BLaER1 treated with 17β-estradiol and CSF1 and Interleukin-3, amounts not matched to agents 10 nM and 100 nM (cell line): ENCODE results near the gene HES5.

Experiments used
- H3K27ac ChIP-seq, 11 experiments: shearing (Covaris generic); formaldehyde crosslinking; 2 replicates each; pipeline ENCODE4 v1.8.1; 2022
- H3K27me3 ChIP-seq, 11 experiments: shearing (Covaris generic); formaldehyde crosslinking; 2 replicates each; pipeline ENCODE4 v1.8.1; 2022
- H3K36me3 ChIP-seq, 11 experiments: shearing (Covaris generic); formaldehyde crosslinking; 2 replicates each; pipeline ENCODE4 v1.8.1; 2022
- H3K4me1 ChIP-seq, 10 experiments: shearing (Covaris generic); formaldehyde crosslinking; 2 replicates each; pipeline ENCODE4 v1.8.1; 2022
- H3K4me2 ChIP-seq, 11 experiments: shearing (Covaris generic); formaldehyde crosslinking; 2 replicates each; pipeline ENCODE4 v1.8.1; 2022
- H3K4me3 ChIP-seq, 10 experiments: shearing (Covaris generic); formaldehyde crosslinking; 2 replicates each; pipeline ENCODE4 v1.8.1; 2022
- H3K9ac ChIP-seq, 11 experiments: shearing (Covaris generic); formaldehyde crosslinking; 2 replicates each; pipeline ENCODE4 v1.8.1; 2022
- H3K9me3 ChIP-seq, 11 experiments: shearing (Covaris generic); formaldehyde crosslinking; replicated peaks in 1 of 11; 2 replicates each; pipeline ENCODE4 v1.8.1; 2022
- H4K20me1 ChIP-seq, 11 experiments: shearing (Covaris generic); formaldehyde crosslinking; 2 replicates each; pipeline ENCODE4 v1.8.1; 2022
- Cebpa-rat ChIP-seq, 11 experiments: shearing (Covaris generic); IDR thresholded peaks; 2 replicates each; pipeline ENCODE4 v1.8.1; 2022

Gene HES5

DNA sequence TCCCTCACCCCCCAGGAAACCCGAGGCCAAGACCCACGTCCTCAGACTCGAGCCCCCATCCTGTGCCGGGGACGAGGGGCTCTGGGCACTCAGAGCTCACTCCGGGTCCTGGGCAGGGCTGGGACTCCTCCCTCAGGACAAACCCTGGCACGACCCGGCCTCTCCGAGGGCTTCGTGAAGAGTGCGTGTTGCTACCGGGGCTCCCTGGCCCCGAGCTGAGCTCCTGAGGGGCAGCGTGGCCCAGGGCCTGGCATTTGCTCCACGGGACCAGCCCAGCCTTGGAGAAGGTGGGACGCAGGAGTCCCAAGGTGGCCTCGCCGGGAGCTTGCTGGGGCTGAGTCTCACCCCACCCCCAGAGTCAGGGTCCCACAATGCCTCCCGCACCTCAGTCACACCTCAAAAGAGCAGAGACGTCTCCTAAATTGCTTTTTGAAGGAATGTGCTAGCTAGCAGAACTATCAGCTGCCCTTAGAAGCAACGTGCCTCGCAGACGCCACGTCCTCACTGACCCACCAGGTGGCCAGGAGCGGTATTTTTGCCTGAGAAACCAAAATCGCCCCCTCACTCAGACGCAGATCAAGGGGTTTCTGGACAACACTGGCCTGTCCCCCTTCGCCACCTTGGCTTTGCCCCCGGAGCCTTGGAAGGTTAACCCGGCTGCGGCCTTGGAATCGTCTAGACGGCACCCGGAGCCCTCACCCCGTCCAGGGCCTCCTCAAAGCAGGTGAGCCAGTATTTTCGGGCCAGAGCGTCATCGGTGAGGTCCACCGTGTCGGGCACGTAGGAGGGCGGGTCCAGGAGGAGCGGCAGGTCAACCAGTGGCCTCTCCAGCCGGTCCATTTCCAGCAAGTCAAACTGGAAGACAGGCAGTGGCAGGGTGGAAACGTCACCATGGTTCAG, 14.9 kb downstream of the HES5 start:
- no peak overlapping the region for H3K9ac ChIP-seq
- no peak for TF ChIP-seq Cebpa-rat (IDR thresholded peaks at IDR 0.05)
- H3K9me3 ChIP-seq: no peaks in the 10 kb centered on the region
- H3K4me3 ChIP-seq: no peak overlapping the region
- H3K27me3 ChIP-seq: no peaks in the 10 kb centered on the region
- peaks cover 0 to 41% (median 35%) of the 10 kb centered on the region in 10 experiments; a peak in 18 of 20 replicates for H3K4me1 ChIP-seq
- H3K4me2 ChIP-seq: no peak overlapping the region
- H4K20me1 ChIP-seq: peaks cover 43 to 97% (median 90%) of the 10 kb centered on the region in 11 experiments; a peak in 21 of 22 replicates
- H3K27ac ChIP-seq: no peak overlapping the region
- peaks cover 87 to 97% (median 96%) of the 10 kb centered on the region in 11 experiments for H3K36me3 ChIP-seq

DNA sequence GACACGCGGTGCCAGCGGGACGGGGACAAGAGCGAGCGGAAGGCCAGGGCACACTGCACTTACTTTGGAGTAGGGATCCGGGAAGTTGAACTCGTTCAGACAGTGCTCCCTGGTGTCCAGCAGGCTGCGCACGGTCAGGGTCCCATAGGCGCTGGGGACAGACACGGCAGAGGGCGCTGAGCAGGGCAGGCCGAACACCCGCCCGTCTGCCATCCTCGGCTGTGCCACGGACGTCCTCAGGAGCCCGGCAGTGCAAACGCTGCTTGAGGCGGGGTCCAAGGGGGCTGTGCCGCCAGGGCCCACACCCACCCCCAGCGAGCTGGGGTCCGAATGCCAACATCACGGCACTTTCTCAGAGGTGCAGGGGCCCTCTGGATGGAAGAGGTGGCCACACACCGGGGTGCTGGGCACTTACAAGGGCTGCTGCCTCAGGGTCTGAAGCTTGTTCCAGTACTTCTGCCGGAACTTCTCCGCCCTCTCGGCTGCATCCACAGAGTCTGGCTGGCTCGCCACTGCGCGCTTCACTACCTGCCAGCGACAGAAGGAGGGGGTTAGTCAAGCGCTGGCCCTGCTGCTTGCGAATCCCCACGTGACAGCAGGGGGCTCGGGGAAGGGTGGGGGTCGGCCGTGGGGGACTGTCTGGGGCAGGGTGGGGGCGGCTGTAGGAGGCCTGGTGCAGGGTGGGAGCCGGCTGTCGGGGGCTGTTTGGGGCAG, 16.0 kb downstream of the HES5 start:
- TF ChIP-seq Cebpa-rat (IDR thresholded peaks at IDR 0.05): no peak
- Histone ChIP-seq H4K20me1 (peaks cover 39 to 97% (median 89%) of the 10 kb centered on the region in 11 experiments; a peak in 21 of 22 replicates), H3K36me3 (peaks cover 96 to 98% (median 97%) of the 10 kb centered on the region in 11 experiments)

DNA sequence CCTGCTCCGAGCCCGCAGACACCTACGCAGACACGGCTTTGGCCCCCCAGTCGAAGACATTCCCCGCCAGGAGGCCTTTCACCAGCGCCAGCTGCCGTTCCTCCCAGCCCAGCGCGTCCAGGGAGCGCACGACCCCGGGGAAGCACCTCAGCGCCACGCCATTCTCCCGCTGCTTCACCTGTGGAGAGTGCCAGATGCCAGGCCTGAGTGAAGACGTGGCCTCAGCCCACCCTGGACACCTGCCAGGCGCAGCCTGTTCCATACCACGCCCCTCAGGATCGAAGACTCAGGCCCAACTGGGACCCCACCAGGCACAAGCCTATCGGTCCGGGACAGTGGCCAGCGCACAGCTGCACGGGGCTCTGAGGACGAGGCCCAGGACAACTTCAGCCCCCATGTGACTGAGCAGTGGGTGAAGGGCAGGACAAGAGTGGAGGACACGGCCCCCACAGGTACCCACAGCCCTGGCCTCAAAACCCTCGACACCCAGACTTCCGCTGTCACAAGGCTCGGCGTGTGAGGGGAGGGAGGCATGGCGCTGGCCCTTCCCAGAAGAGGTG, 17.1 kb downstream of the HES5 start:
- no peak overlapping the region for H3K4me2 ChIP-seq
- H3K36me3 ChIP-seq: peaks cover 96 to 98% (median 97%) of the 10 kb centered on the region in 11 experiments
- H3K27ac ChIP-seq: no peak overlapping the region
- no peak overlapping the region for H3K4me3 ChIP-seq
- H3K4me1 ChIP-seq: peaks cover 0 to 20% (median 13%) of the 10 kb centered on the region in 10 experiments; a peak in 16 of 20 replicates
- H4K20me1 ChIP-seq: peaks cover 28 to 96% (median 87%) of the 10 kb centered on the region in 11 experiments; a peak in 21 of 22 replicates
- H3K9ac ChIP-seq: no peak overlapping the region
- H3K27me3 ChIP-seq: no peaks in the 10 kb centered on the region
- no peaks in the 10 kb centered on the region for H3K9me3 ChIP-seq
- no peak for TF ChIP-seq Cebpa-rat (IDR thresholded peaks at IDR 0.05)

More for the DNA sequence above, 16.0 kb downstream of the HES5 start:
- Histone ChIP-seq H3K4me2 (no peak overlapping the region), H3K4me1 (peaks cover 0 to 31% (median 25%) of the 10 kb centered on the region in 10 experiments; a peak in 16 of 20 replicates), H3K9ac (no peak overlapping the region), H3K27me3 (no peaks in the 10 kb centered on the region), H3K27ac (no peak overlapping the region), H3K4me3 (no peak overlapping the region), H3K9me3 (no peaks in the 10 kb centered on the region)

DNA sequence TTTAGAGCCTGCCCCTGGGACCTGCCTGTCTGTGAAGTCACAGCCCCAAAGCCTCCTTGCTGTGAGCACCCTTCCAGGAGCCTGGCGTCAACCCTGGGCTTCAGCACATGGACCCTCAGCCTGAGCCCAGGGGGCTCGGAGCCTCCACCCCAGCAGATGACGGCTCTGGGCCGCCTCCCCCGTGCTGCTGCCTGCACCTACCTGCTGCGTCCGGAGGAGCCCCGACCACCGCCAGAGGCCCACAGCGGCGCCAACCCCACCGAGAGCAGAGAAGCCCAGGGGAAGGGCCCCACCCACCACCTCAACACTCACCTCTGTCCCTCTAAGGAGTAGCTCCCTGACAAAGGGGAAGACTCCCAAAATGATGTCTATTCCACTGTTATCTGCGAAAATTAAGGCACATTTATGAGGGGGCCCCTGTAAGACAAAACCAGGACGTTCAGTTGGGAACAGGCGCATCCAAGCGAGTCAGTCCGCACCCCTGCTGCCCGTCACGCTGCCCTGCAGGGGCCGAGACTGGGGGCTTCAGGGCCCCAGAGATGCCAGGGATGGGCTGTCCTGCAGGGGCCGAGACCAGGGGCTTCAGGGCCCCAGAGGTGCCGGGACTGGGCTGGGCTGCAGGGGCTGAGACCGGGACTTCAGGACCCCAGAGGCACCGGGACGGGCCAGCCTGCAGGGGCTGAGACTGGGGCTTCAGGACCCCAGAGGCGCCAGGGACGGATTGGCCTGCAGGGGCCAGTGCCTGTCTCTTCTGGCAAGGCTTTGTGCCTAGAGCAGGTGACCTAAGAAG, 19.5 kb downstream of the HES5 start:
- H3K27me3 ChIP-seq: no peaks in the 10 kb centered on the region
- peaks cover 8 to 19% (median 15%) of the 10 kb centered on the region in 10 experiments; a peak in 18 of 20 replicates for H3K4me1 ChIP-seq
- peaks cover 73 to 86% (median 83%) of the 10 kb centered on the region in 11 experiments for H3K36me3 ChIP-seq
- H3K4me3 ChIP-seq: no peak overlapping the region
- peaks cover 27 to 96% (median 87%) of the 10 kb centered on the region in 11 experiments; a peak in 21 of 22 replicates for H4K20me1 ChIP-seq
- H3K9me3 ChIP-seq: no peaks in the 10 kb centered on the region
- no peak overlapping the region for H3K4me2 ChIP-seq
- H3K9ac ChIP-seq: no peak overlapping the region
- TF ChIP-seq Cebpa-rat (IDR thresholded peaks at IDR 0.05): no peak
- no peak overlapping the region for H3K27ac ChIP-seq

DNA sequence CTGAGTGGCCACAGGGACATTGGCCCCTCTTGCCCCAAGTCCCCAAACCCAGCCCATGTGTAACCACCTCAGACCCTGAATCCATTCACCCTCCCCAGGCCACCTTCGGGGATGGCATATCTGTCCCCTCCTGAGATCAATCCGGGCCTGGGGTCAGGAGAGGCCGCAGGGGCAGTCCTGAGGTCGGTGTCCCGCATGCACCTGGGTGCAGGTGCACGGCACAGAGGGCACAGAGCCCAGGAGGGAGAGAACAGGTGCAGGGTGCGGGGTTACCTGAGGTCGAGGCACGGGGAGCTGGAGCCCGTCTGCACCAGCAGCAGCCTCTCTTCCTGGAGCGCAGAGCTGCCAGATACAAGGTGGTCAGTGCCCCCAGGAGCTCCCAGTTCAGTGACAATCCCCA, 20.5 kb downstream of the HES5 start:
- no peak overlapping the region for H3K9ac ChIP-seq
- no peak overlapping the region for H3K4me3 ChIP-seq
- H3K27me3 ChIP-seq: no peaks in the 10 kb centered on the region
- peaks cover 10 to 25% (median 16%) of the 10 kb centered on the region in 10 experiments; a peak in 18 of 20 replicates for H3K4me1 ChIP-seq
- H3K36me3 ChIP-seq: peaks cover 64 to 76% (median 73%) of the 10 kb centered on the region in 11 experiments
- no peak overlapping the region for H3K4me2 ChIP-seq
- TF ChIP-seq Cebpa-rat (IDR thresholded peaks at IDR 0.05): no peak
- H3K27ac ChIP-seq: no peak overlapping the region
- H4K20me1 ChIP-seq: peaks cover 27 to 97% (median 88%) of the 10 kb centered on the region in 11 experiments; a peak in 21 of 22 replicates
- no peaks in the 10 kb centered on the region for H3K9me3 ChIP-seq

- TF ChIP-seq Cebpa-rat (IDR thresholded peaks at IDR 0.05): no peak
- Histone ChIP-seq H3K27me3 (no peaks in the 10 kb centered on the region), H3K36me3 (peaks cover 59 to 70% (median 67%) of the 10 kb centered on the region in 11 experiments), H3K9ac (no peak overlapping the region), H4K20me1 (peaks cover 24 to 100% (median 91%) of the 10 kb centered on the region in 11 experiments; a peak in 21 of 22 replicates), H3K27ac (no peak overlapping the region), H3K4me1 (peaks cover 10 to 31% (median 18%) of the 10 kb centered on the region in 10 experiments; a peak in 18 of 20 replicates), H3K4me3 (no peak overlapping the region), H3K4me2 (no peak overlapping the region), H3K9me3 (no peaks in the 10 kb centered on the region)
Measured at GRCh38 chr1:2508751-2509150, 21.3 kb downstream of the HES5 start.

- Histone ChIP-seq H3K9me3 (no peaks in the 10 kb centered on the region), H3K36me3 (peaks cover 53 to 65% (median 62%) of the 10 kb centered on the region in 11 experiments), H3K27me3 (no peaks in the 10 kb centered on the region), H3K4me1 (peaks cover 10 to 31% (median 18%) of the 10 kb centered on the region in 10 experiments; a peak in 18 of 20 replicates), H4K20me1 (peaks cover 21 to 100% (median 85%) of the 10 kb centered on the region in 11 experiments; a peak in 21 of 22 replicates), H3K4me2 (no peak overlapping the region), H3K4me3 (no peak overlapping the region), H3K9ac (no peak overlapping the region), H3K27ac (no peak overlapping the region)
- no peak for TF ChIP-seq Cebpa-rat (IDR thresholded peaks at IDR 0.05)
Measured at GRCh38 chr1:2508180-2508579, 21.9 kb downstream of the HES5 start.

DNA sequence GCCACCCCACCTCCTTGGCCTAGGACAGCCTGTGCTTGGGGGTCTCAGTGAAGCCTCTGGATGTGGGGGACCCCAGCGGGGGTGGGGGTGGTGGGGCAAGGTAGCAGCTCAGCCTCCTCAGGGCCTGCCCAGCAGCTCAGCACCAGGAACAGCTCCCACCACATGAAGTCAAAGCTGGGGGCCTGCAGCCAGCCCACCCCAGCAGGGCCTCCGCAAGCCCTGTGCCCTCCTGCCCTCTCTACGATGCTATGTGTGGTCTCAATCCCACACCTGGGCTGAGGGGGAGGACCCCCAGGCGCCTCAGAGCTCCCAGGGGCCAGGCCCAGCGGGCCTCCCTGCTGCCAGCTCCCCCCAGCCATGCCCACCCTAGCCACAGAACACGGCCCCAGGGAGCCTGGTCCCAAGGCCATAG, 22.3 kb downstream of the HES5 start:
- H3K27ac ChIP-seq: no peak overlapping the region
- no peaks in the 10 kb centered on the region for H3K9me3 ChIP-seq
- peaks cover 10 to 31% (median 18%) of the 10 kb centered on the region in 10 experiments; a peak in 18 of 20 replicates for H3K4me1 ChIP-seq
- H3K9ac ChIP-seq: no peak overlapping the region
- no peaks in the 10 kb centered on the region for H3K27me3 ChIP-seq
- H3K4me3 ChIP-seq: no peak overlapping the region
- peaks cover 21 to 100% (median 81%) of the 10 kb centered on the region in 11 experiments; a peak in 21 of 22 replicates for H4K20me1 ChIP-seq
- no peak overlapping the region for H3K4me2 ChIP-seq
- no peak for TF ChIP-seq Cebpa-rat (IDR thresholded peaks at IDR 0.05)
- H3K36me3 ChIP-seq: peaks cover 49 to 60% (median 57%) of the 10 kb centered on the region in 11 experiments
